Fibroblast of mammary gland (primary cell): ENCODE measurements around the gene STIMATE.

Experiments used
- DNase-seq: peaks from one replicate; pipeline ENCODE4 v3.0.0-alpha.2; 2010; ENCODE audit warnings: low read depth
- H3K4me3 ChIP-seq: 2 replicates; pipeline ENCODE4 v1.5.1; 2011; ENCODE audit warnings: low read depth, mild to moderate bottlenecking, low read length, moderate library complexity; ENCODE audit not compliant: control insufficient read depth
- TF ChIP-seq, protein P1 (sequence below): conservative IDR thresholded peaks from 2 replicates; pipeline ENCODE4 v1.5.1; 2011; ENCODE audit warnings: low read depth, low read length, inconsistent platforms; ENCODE audit not compliant: control insufficient read depth, insufficient read depth

The STIMATE gene

GRCh38 chr3:52895418-52895817 lies 1.9 kb downstream of the STIMATE start:
- no peak overlapping the region for H3K4me3 ChIP-seq
- TF ChIP-seq, protein P1, sequence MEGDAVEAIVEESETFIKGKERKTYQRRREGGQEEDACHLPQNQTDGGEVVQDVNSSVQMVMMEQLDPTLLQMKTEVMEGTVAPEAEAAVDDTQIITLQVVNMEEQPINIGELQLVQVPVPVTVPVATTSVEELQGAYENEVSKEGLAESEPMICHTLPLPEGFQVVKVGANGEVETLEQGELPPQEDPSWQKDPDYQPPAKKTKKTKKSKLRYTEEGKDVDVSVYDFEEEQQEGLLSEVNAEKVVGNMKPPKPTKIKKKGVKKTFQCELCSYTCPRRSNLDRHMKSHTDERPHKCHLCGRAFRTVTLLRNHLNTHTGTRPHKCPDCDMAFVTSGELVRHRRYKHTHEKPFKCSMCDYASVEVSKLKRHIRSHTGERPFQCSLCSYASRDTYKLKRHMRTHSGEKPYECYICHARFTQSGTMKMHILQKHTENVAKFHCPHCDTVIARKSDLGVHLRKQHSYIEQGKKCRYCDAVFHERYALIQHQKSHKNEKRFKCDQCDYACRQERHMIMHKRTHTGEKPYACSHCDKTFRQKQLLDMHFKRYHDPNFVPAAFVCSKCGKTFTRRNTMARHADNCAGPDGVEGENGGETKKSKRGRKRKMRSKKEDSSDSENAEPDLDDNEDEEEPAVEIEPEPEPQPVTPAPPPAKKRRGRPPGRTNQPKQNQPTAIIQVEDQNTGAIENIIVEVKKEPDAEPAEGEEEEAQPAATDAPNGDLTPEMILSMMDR, result no peak
- DNase-seq, result no peak

GRCh38 chr3:52894756-52895155 lies 2.6 kb downstream of the STIMATE start:
- H3K4me3 ChIP-seq, result no peak overlapping the region
- no peak for DNase-seq
- TF ChIP-seq, protein P1, result no peak

GRCh38 chr3:52893723-52894122 lies 3.6 kb downstream of the STIMATE start:
- TF ChIP-seq, protein P1, result no peak
- no peak overlapping the region for H3K4me3 ChIP-seq
- DNase-seq, result no peak

- H3K4me3 ChIP-seq, result no peak overlapping the region
- DNase-seq, result peak; percentile 38
- TF ChIP-seq, protein P1, result no peak
Observed at GRCh38 chr3:52892625-52893311, 4.6 kb downstream of the STIMATE start.

GRCh38 chr3:52892290-52892624 lies 5.1 kb downstream of the STIMATE start:
- no peak overlapping the region for H3K4me3 ChIP-seq
- DNase-seq, result no peak
- TF ChIP-seq, protein P1, result no peak

DNA sequence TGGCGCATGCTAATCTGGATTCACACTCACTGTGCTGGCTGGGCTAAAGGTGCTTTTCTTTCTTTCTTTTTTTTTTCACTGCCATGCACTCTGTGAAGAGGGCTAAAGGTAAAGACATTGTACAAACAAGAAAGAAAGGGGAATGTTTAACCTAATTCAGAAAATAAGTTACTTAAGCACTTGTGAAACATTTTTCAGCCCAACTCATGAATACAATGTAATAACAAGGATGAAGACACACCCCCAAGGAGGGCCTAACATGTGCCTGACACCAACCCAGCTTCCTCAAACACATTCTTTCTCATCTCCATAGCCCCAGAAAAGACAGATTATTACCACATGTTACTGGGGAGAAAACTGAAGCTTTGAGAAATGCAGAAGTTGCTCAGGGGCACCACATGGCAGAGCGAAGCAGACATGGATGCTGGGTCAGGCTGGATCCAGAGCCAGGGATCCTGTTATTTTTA lies 5.7 kb downstream of the STIMATE start:
- H3K4me3 ChIP-seq, result no peak overlapping the region
- peak; percentile 69 for DNase-seq
- TF ChIP-seq, protein P1, result no peak
